ENCODE data around the gene LLGL1. TPM values are rescaled to one million over a fixed set of nuclear protein-coding genes. Genes with fewer than 3 reads are reported as not detected.

The LLGL1 gene
- total and polyA plus RNA-seq, 2 donors (not counting 1 experiment from before 2014, with no cell fraction given) = 15.1 to 32.2 TPM

DNA sequence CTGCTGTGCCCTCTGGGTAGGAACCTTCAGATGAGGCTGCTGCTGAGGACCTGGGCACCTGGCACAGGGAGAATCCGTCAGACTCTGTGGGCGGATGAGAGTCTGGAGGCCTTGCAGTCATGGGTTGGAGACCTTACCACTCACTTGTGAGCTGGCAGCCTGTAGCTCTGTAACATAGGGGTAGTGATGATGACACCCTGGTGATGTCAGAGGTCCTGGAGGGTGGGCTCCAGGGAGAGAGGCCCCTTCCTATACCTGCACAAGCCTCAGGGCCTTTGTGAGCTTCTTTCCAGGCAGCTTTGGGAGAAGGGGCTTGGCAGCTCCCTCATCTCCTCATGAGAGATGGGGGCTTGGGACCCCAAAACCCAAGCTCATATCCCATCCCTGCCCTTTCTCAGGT is 36.7 kb downstream of the LLGL1 start:
- peak overlapping the region; percentile 81 for H3K27ac ChIP-seq (ENCODE audit: insufficient read depth, low read length)
- DNase-seq (ENCODE audit: low read depth in 2 of 2) = no peak

DNA sequence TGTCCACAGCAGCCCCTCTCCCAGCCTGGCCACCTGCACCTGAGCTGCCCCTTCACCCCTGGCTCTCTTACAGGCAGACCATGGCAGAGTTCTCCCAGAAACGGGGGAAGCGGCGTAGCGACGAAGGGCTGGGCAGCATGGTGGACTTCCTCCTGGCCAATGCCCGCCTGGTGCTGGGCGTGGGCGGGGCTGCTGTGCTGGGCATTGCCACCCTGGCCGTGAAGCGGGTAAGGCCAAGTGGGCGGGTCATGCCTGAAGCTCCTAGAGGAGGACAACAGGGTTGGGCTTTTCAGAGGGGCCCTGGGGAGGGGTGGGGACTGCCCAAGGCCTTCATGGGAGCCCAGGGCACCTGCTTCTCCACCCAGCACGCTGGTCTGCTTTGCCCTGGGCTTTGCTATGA is 37.2 kb downstream of the LLGL1 start:
- H3K9me3 ChIP-seq (ENCODE audit: control insufficient read depth, insufficient read depth, low read depth, low read length) = no peaks in the 10 kb centered on the region
- peaks cover 11% of the 10 kb centered on the region for H3K79me2 ChIP-seq (ENCODE audit: control insufficient read depth, insufficient read depth, low read length)
- H3K9ac ChIP-seq (ENCODE audit: insufficient read depth, low read length) = no peak overlapping the region
- TF ChIP-seq EZH2 (IDR thresholded peaks at IDR 0.05; ENCODE audit: low read length, missing control alignments) = no peak
- TF ChIP-seq, protein P1, sequence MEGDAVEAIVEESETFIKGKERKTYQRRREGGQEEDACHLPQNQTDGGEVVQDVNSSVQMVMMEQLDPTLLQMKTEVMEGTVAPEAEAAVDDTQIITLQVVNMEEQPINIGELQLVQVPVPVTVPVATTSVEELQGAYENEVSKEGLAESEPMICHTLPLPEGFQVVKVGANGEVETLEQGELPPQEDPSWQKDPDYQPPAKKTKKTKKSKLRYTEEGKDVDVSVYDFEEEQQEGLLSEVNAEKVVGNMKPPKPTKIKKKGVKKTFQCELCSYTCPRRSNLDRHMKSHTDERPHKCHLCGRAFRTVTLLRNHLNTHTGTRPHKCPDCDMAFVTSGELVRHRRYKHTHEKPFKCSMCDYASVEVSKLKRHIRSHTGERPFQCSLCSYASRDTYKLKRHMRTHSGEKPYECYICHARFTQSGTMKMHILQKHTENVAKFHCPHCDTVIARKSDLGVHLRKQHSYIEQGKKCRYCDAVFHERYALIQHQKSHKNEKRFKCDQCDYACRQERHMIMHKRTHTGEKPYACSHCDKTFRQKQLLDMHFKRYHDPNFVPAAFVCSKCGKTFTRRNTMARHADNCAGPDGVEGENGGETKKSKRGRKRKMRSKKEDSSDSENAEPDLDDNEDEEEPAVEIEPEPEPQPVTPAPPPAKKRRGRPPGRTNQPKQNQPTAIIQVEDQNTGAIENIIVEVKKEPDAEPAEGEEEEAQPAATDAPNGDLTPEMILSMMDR (conservative IDR thresholded peaks at IDR 0.05 in 1 of 2, IDR thresholded peaks at IDR 0.05 in 1 of 2; ENCODE audit: low read depth in 1 of 2, low read length in 2 of 2) = no peak
- no peak overlapping the region for H2AFZ ChIP-seq (ENCODE audit: low read length)
- H3K36me3 ChIP-seq (ENCODE audit: control insufficient read depth, insufficient read depth, low read length) = peaks cover 15% of the 10 kb centered on the region
- H4K20me1 ChIP-seq (ENCODE audit: control insufficient read depth, extremely low read depth, insufficient read depth, low read length) = no peaks in the 10 kb centered on the region
- H3K27ac ChIP-seq (ENCODE audit: insufficient read depth, low read length) = no peak overlapping the region
- peaks cover 18% of the 10 kb centered on the region for H3K4me1 ChIP-seq (ENCODE audit: control insufficient read depth, extremely low read depth, insufficient read depth, low read length)
- no peak overlapping the region for H3K4me2 ChIP-seq (ENCODE audit: extremely low read depth, insufficient read depth, low read length)
- H3K27me3 ChIP-seq (ENCODE audit: control insufficient read depth, insufficient read depth, low read length) = no peaks in the 10 kb centered on the region
- no peak overlapping the region for H3K4me3 ChIP-seq (replicated peaks in 1 of 4; ENCODE audit: control extremely low read depth in 1 of 4, insufficient read depth in 1 of 4, low read depth in 3 of 4, low read length in 4 of 4)
- no peak for DNase-seq (ENCODE audit: low read depth in 2 of 2)

More for the DNA sequence above, 36.7 kb downstream of the LLGL1 start:
- H3K36me3 ChIP-seq (ENCODE audit: control insufficient read depth, insufficient read depth, low read length) = peaks cover 15% of the 10 kb centered on the region
- H3K27me3 ChIP-seq (ENCODE audit: control insufficient read depth, insufficient read depth, low read length) = no peaks in the 10 kb centered on the region
- H3K4me1 ChIP-seq (ENCODE audit: control insufficient read depth, extremely low read depth, insufficient read depth, low read length) = peaks cover 22% of the 10 kb centered on the region
- peak overlapping the region; percentile 96 for H3K4me2 ChIP-seq (ENCODE audit: extremely low read depth, insufficient read depth, low read length)
- peak overlapping the region in 1 of 4 experiments; percentile 76 for H3K4me3 ChIP-seq (replicated peaks in 1 of 4; ENCODE audit: control extremely low read depth in 1 of 4, insufficient read depth in 1 of 4, low read depth in 3 of 4, low read length in 4 of 4)
- H2AFZ ChIP-seq (ENCODE audit: low read length) = no peak overlapping the region
- TF ChIP-seq EZH2 (IDR thresholded peaks at IDR 0.05; ENCODE audit: low read length, missing control alignments) = no peak
- TF ChIP-seq, protein P1 (conservative IDR thresholded peaks at IDR 0.05 in 1 of 2, IDR thresholded peaks at IDR 0.05 in 1 of 2; ENCODE audit: low read depth in 1 of 2, low read length in 2 of 2) = no peak
- no peak overlapping the region for H3K9ac ChIP-seq (ENCODE audit: insufficient read depth, low read length)
- no peaks in the 10 kb centered on the region for H4K20me1 ChIP-seq (ENCODE audit: control insufficient read depth, extremely low read depth, insufficient read depth, low read length)
- H3K79me2 ChIP-seq (ENCODE audit: control insufficient read depth, insufficient read depth, low read length) = peaks cover 16% of the 10 kb centered on the region
- H3K9me3 ChIP-seq (ENCODE audit: control insufficient read depth, insufficient read depth, low read depth, low read length) = no peaks in the 10 kb centered on the region

DNA sequence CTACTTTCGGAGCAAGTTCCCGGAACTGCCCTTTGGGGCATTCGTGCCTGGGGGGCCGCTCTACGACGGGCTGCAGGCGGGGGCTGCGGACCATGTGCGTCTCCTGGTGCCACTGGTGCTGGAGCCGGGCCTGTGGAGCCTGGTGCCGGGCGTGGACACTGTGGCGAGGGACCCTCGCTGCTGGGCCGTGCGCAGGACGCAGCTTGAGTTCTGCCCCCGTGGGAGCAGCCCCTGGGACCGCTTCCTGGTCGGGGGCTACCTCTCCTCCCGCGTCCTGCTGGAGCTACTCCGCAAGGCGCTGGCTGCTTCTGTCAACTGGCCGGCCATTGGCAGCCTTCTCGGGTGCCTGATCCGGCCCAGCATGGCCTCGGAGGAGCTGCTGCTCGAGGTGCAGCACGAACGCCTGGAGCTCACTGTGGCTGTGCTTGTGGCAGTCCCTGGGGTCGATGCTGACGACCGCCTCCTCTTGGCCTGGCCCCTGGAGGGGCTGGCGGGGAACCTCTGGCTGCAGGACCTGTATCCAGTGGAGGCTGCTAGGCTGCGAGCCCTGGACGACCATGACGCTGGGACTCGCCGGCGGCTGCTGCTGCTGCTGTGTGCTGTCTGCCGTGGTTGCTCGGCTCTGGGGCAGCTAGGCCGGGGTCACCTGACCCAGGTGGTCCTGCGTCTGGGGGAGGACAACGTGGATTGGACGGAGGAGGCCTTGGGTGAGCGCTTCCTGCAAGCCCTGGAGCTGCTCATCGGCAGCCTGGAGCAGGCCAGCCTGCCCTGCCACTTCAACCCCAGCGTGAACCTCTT is 38.6 kb downstream of the LLGL1 start:
- H3K79me2 ChIP-seq (ENCODE audit: control insufficient read depth, insufficient read depth, low read length) = peaks cover 9% of the 10 kb centered on the region
- no peak overlapping the region for H3K9ac ChIP-seq (ENCODE audit: insufficient read depth, low read length)
- DNase-seq (ENCODE audit: low read depth in 2 of 2) = no peak
- no peak overlapping the region for H3K4me3 ChIP-seq (replicated peaks in 1 of 4; ENCODE audit: control extremely low read depth in 1 of 4, insufficient read depth in 1 of 4, low read depth in 3 of 4, low read length in 4 of 4)
- H2AFZ ChIP-seq (ENCODE audit: low read length) = no peak overlapping the region
- no peaks in the 10 kb centered on the region for H4K20me1 ChIP-seq (ENCODE audit: control insufficient read depth, extremely low read depth, insufficient read depth, low read length)
- H3K4me1 ChIP-seq (ENCODE audit: control insufficient read depth, extremely low read depth, insufficient read depth, low read length) = peaks cover 18% of the 10 kb centered on the region
- TF ChIP-seq, protein P1 (conservative IDR thresholded peaks at IDR 0.05 in 1 of 2, IDR thresholded peaks at IDR 0.05 in 1 of 2; ENCODE audit: low read depth in 1 of 2, low read length in 2 of 2) = no peak
- no peak for TF ChIP-seq EZH2 (IDR thresholded peaks at IDR 0.05; ENCODE audit: low read length, missing control alignments)
- H3K27ac ChIP-seq (ENCODE audit: insufficient read depth, low read length) = no peak overlapping the region
- no peaks in the 10 kb centered on the region for H3K9me3 ChIP-seq (ENCODE audit: control insufficient read depth, insufficient read depth, low read depth, low read length)
- H3K27me3 ChIP-seq (ENCODE audit: control insufficient read depth, insufficient read depth, low read length) = no peaks in the 10 kb centered on the region
- peaks cover 15% of the 10 kb centered on the region for H3K36me3 ChIP-seq (ENCODE audit: control insufficient read depth, insufficient read depth, low read length)
- H3K4me2 ChIP-seq (ENCODE audit: extremely low read depth, insufficient read depth, low read length) = no peak overlapping the region

All from fibroblast of lung (primary cell).